ENCODE results near the gene DHRSX. TPM values are rescaled to one million over a fixed set of nuclear protein-coding genes. Genes with fewer than 3 reads are reported as not detected.
"Not testable (repeated sequence)": the region's sequence is repeated elsewhere in the genome, so short reads cannot be mapped to it uniquely, and the experiment has no call there.

The DHRSX gene
- total and polyA plus RNA-seq, 9 of the 15 experiments (the other 6 are each of a cell fraction or from before 2014, with no cell fraction given): 0.59 to 11.0 (median 6.2) TPM

DNA sequence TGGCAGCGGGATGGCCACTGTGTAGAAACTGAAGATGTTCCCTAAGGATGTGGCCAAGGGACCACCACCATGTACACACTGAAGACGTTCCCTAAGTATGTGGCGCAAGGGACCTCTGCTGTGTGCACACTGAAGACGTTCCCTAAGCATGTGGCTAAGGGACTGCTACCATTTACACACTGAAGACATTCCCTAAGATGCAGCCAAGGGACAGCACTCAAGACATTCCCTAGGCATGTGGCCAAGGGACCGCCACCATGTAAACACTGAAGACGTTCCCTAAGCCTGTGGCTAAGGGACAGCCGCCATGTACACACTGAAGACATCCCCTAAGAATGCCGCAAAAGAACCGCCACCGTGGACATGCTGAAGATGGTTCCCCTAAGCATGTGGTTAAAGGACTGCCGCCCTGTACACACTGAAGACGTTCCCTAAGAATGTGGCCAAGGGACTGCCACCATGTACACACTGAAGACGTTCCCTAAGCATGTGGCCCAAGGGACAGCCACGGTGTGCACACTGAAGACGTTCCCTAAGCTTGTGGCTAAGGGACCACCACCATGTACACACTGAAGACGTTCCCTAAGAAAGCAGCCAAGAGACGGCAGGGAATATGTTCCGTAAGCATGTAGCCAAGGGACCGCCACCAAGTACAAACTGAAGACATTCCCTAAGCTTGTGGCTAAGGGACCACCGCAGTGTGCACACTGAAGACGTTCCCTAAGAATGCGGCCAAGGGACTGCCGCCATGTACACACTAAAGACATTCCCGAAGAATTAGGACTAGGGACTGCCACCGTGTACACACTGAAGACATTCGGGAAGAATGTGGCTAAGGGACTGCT, 43.3 kb downstream of the DHRSX start (continued):
- peak; percentile 99 for TF ChIP-seq NFIC (IDR thresholded peaks at IDR 0.05)
- TF ChIP-seq, protein P1, sequence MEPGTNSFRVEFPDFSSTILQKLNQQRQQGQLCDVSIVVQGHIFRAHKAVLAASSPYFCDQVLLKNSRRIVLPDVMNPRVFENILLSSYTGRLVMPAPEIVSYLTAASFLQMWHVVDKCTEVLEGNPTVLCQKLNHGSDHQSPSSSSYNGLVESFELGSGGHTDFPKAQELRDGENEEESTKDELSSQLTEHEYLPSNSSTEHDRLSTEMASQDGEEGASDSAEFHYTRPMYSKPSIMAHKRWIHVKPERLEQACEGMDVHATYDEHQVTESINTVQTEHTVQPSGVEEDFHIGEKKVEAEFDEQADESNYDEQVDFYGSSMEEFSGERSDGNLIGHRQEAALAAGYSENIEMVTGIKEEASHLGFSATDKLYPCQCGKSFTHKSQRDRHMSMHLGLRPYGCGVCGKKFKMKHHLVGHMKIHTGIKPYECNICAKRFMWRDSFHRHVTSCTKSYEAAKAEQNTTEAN (CRISPR knock-in tag; IDR thresholded peaks at IDR 0.05): 0 out of 2 replicates have a peak, but pooled peaks have one; percentile 29

DNA sequence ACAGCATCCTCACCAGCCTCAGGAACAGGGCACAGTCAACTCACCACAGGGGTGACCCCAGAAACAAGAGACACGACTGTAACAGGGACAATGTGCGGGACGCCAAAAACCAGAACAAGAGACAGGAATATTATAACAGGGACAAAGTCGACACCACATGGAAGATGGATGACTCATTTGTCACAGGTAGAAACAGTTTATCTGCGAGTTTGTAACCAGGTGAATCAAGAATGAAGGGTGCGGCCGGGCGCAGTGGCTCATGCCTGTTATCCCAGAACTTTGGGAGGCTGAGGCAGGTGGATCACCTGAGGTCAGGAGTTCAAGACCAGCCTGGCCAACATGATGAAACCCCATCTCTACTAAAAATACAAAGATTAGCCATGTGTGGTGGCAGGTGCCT, 44.7 kb downstream of the DHRSX start:
- H3K27ac ChIP-seq (ENCODE audit: extremely low read depth, low read depth, low read length); H3K4me2 ChIP-seq (ENCODE audit: insufficient read depth, low read length); FAIRE-seq; H3K4me3 ChIP-seq; BruUV-seq (replicated peaks); H2AFZ ChIP-seq (ENCODE audit: low read depth, low read length); H3K9me1 ChIP-seq (ENCODE audit: control insufficient read depth, insufficient read depth, low read length); POLR2A ChIA-PET; H3K9ac ChIP-seq (ENCODE audit: insufficient read depth in 1 of 2, low read depth in 2 of 2, low read length in 2 of 2); CTCF ChIA-PET (ENCODE audit: low intra/inter-chr PET ratio); H4K20me1 ChIP-seq (replicated peaks; ENCODE audit: control insufficient read depth, insufficient read depth, low read length); DNase-seq (ENCODE audit: extremely low read depth in 1 of 4, low spot score in 3 of 4); ATAC-seq; intact Hi-C loops (cut with micrococcal nuclease); H3K27me3 ChIP-seq (ENCODE audit: control insufficient read depth in 2 of 2, insufficient read depth in 2 of 2, low read length in 2 of 2); H3K36me3 ChIP-seq (ENCODE audit: control insufficient read depth, insufficient read depth, low read length); H3K4me1 ChIP-seq (replicated peaks in 1 of 2; ENCODE audit: control insufficient read depth in 2 of 2, insufficient read depth in 2 of 2, low read length in 2 of 2); H3K9me3 ChIP-seq (replicated peaks; ENCODE audit: control insufficient read depth, insufficient read depth, low read depth, low read length); H3K79me2 ChIP-seq (ENCODE audit: control insufficient read depth, insufficient read depth, low read length): not testable (repeated sequence)
- in situ Hi-C loops (cut with MboI): loop anchor here (10.0 kb wide), 1 partner anchor 511 kb away; no protein-coding TSS in a partner anchor
- WGBS (ENCODE audit: insufficient coverage, low coverage, missing lambda C conversion rate): 76% methylated on average over 5 of the region's 8 CpGs
